Rectal smooth muscle tissue (tissue), 1 donor: ENCODE measurements around the gene APBA1.

Experiments
- H3K27ac ChIP-seq: one replicate; pipeline ENCODE4 v1.7.0; 2013; ENCODE audit warnings: low read depth, low read length, inconsistent platforms
- H3K27me3 ChIP-seq: one replicate; pipeline ENCODE4 v1.7.0; 2013; ENCODE audit warnings: low read length; ENCODE audit not compliant: control insufficient read depth, insufficient read depth
- H3K36me3 ChIP-seq: one replicate; pipeline ENCODE4 v1.7.0; 2013; ENCODE audit warnings: low read length; ENCODE audit not compliant: control insufficient read depth, insufficient read depth
- H3K4me1 ChIP-seq: one replicate; pipeline ENCODE4 v1.7.0; 2013; ENCODE audit warnings: low read length; ENCODE audit not compliant: control insufficient read depth, insufficient read depth
- H3K4me3 ChIP-seq: one replicate; pipeline ENCODE4 v1.7.0; 2013; ENCODE audit warnings: low read length
- H3K9ac ChIP-seq: one replicate; pipeline ENCODE4 v1.7.0; 2013; ENCODE audit warnings: low read length

APBA1 gene

GRCh38 chr9:69496846-69497450 is 175.2 kb downstream of the APBA1 start:
- no peaks in the 10 kb centered on the region for H3K27me3 ChIP-seq

GRCh38 chr9:69495296-69495695 is 176.9 kb downstream of the APBA1 start:
- Histone ChIP-seq H3K27me3 (no peaks in the 10 kb centered on the region), H3K9ac (no peak overlapping the region), H3K36me3 (no peaks in the 10 kb centered on the region), H3K4me3 (no peak overlapping the region), H3K27ac (no peak overlapping the region), H3K4me1 (no peaks in the 10 kb centered on the region)

More at GRCh38 chr9:69496846-69497450, 175.2 kb downstream of the APBA1 start:
- no peak overlapping the region for H3K4me3 ChIP-seq
- H3K9ac ChIP-seq = no peak overlapping the region
- no peaks in the 10 kb centered on the region for H3K4me1 ChIP-seq
- no peaks in the 10 kb centered on the region for H3K36me3 ChIP-seq
- H3K27ac ChIP-seq = no peak overlapping the region

GRCh38 chr9:69494763-69495162 is 177.4 kb downstream of the APBA1 start:
- no peaks in the 10 kb centered on the region for H3K4me1 ChIP-seq
- H3K36me3 ChIP-seq = no peaks in the 10 kb centered on the region
- H3K4me3 ChIP-seq = no peak overlapping the region
- H3K9ac ChIP-seq = no peak overlapping the region
- H3K27ac ChIP-seq = no peak overlapping the region
- H3K27me3 ChIP-seq = no peaks in the 10 kb centered on the region

- Histone ChIP-seq H3K27ac (no peak overlapping the region), H3K9ac (no peak overlapping the region), H3K27me3 (no peaks in the 10 kb centered on the region), H3K36me3 (no peaks in the 10 kb centered on the region), H3K4me1 (no peaks in the 10 kb centered on the region), H3K4me3 (no peak overlapping the region)
Measured at GRCh38 chr9:69494208-69494607, 178.0 kb downstream of the APBA1 start.

GRCh38 chr9:69486498-69486897 is 185.7 kb downstream of the APBA1 start:
- H3K27me3 ChIP-seq = no peaks in the 10 kb centered on the region

GRCh38 chr9:69485466-69485865 is 186.7 kb downstream of the APBA1 start:
- H3K4me1 ChIP-seq = no peaks in the 10 kb centered on the region
- H3K4me3 ChIP-seq = no peak overlapping the region

More at GRCh38 chr9:69486498-69486897, 185.7 kb downstream of the APBA1 start:
- Histone ChIP-seq H3K9ac (no peak overlapping the region), H3K4me1 (no peaks in the 10 kb centered on the region), H3K27ac (no peak overlapping the region), H3K36me3 (no peaks in the 10 kb centered on the region), H3K4me3 (no peak overlapping the region)

GRCh38 chr9:69483886-69484422 is 188.2 kb downstream of the APBA1 start:
- Histone ChIP-seq H3K36me3 (no peaks in the 10 kb centered on the region), H3K4me1 (no peaks in the 10 kb centered on the region), H3K4me3 (no peak overlapping the region), H3K27ac (no peak overlapping the region), H3K27me3 (no peaks in the 10 kb centered on the region), H3K9ac (no peak overlapping the region)

More at GRCh38 chr9:69485466-69485865, 186.7 kb downstream of the APBA1 start:
- Histone ChIP-seq H3K27ac (no peak overlapping the region), H3K36me3 (no peaks in the 10 kb centered on the region), H3K9ac (no peak overlapping the region), H3K27me3 (no peaks in the 10 kb centered on the region)

GRCh38 chr9:69476797-69477196 is 195.4 kb downstream of the APBA1 start:
- Histone ChIP-seq H3K4me1 (no peaks in the 10 kb centered on the region), H3K27me3 (no peaks in the 10 kb centered on the region), H3K36me3 (no peaks in the 10 kb centered on the region), H3K27ac (no peak overlapping the region), H3K9ac (no peak overlapping the region), H3K4me3 (no peak overlapping the region)

GRCh38 chr9:69476016-69476415 is 196.2 kb downstream of the APBA1 start:
- no peaks in the 10 kb centered on the region for H3K27me3 ChIP-seq
- H3K4me1 ChIP-seq = no peaks in the 10 kb centered on the region
- no peak overlapping the region for H3K9ac ChIP-seq
- no peaks in the 10 kb centered on the region for H3K36me3 ChIP-seq
- H3K27ac ChIP-seq = no peak overlapping the region
- no peak overlapping the region for H3K4me3 ChIP-seq

- H3K9ac ChIP-seq = no peak overlapping the region
- no peaks in the 10 kb centered on the region for H3K4me1 ChIP-seq
- no peak overlapping the region for H3K27ac ChIP-seq
- H3K27me3 ChIP-seq = no peaks in the 10 kb centered on the region
- H3K4me3 ChIP-seq = no peak overlapping the region
- no peaks in the 10 kb centered on the region for H3K36me3 ChIP-seq
Measured at GRCh38 chr9:69474821-69475220, 197.3 kb downstream of the APBA1 start.

GRCh38 chr9:69472101-69472620 is 200.0 kb downstream of the APBA1 start:
- Histone ChIP-seq H3K4me1 (no peaks in the 10 kb centered on the region), H3K36me3 (no peaks in the 10 kb centered on the region), H3K4me3 (no peak overlapping the region), H3K27ac (no peak overlapping the region), H3K27me3 (no peaks in the 10 kb centered on the region), H3K9ac (no peak overlapping the region)

- H3K9ac ChIP-seq = no peak overlapping the region
- no peak overlapping the region for H3K27ac ChIP-seq
- no peaks in the 10 kb centered on the region for H3K27me3 ChIP-seq
- no peaks in the 10 kb centered on the region for H3K36me3 ChIP-seq
- no peak overlapping the region for H3K4me3 ChIP-seq
- H3K4me1 ChIP-seq = no peaks in the 10 kb centered on the region
Measured at GRCh38 chr9:69471433-69471832, 200.7 kb downstream of the APBA1 start.
